ENCODE results near the gene NUP88.

DNA sequence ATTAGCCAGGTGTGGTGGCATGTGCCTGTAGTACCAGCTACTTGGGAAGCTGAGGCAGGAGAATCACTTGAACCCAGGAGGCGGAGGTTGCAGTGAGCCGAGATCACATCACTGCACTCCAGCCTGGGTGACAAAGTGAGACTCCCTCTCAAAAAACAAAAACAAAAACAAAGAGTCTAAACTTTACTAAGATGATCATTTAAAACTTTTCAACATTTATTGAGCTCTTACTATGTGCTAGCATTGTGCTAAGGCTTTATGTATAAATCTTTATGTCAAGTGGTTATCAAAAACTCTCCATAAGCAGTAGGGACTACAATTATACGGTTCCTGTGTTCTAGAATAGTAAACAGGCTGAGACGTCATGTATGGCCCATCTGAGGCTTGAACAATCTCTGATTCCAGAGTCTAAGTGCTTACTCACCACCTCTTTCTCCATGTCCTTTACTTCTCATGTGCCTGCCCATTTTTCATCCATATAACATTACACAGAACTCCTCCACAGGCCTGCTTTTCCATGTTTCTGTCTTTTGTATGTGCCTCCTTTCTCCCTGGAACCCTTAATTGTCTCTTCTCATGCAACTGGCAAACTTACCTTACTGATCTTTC is 66.7 kb downstream of the NUP88 start:
- TF ChIP-seq POLR2A (IDR thresholded peaks at IDR 0.05), result no peak
- TF ChIP-seq, protein P1, sequence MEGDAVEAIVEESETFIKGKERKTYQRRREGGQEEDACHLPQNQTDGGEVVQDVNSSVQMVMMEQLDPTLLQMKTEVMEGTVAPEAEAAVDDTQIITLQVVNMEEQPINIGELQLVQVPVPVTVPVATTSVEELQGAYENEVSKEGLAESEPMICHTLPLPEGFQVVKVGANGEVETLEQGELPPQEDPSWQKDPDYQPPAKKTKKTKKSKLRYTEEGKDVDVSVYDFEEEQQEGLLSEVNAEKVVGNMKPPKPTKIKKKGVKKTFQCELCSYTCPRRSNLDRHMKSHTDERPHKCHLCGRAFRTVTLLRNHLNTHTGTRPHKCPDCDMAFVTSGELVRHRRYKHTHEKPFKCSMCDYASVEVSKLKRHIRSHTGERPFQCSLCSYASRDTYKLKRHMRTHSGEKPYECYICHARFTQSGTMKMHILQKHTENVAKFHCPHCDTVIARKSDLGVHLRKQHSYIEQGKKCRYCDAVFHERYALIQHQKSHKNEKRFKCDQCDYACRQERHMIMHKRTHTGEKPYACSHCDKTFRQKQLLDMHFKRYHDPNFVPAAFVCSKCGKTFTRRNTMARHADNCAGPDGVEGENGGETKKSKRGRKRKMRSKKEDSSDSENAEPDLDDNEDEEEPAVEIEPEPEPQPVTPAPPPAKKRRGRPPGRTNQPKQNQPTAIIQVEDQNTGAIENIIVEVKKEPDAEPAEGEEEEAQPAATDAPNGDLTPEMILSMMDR (IDR thresholded peaks at IDR 0.05), result no peak
